ENCODE results near the gene TMEM144. TPM values are rescaled to one million over a fixed set of nuclear protein-coding genes. Genes with fewer than 3 reads are reported as not detected.

TMEM144 gene
- total RNA-seq, 1 experiment from 2014 or later: 5.4 TPM

DNA sequence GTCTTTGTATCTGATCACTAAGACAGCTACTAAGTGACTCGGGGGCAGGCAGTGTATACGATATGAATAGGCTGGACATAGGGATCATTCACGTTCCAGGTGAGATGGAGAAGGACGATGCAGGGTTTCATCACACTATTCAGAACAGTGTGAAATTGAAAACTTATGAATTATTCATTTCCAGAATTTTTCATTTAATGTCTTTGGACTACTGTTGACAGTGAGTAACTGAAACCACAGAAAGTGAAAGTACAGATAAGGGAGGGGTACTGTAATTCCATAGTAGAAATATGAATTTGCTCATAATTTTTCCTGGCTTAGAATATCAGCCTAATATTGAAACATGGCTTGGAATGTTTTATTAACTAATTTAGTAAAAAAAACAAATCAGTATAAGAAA, 24.4 kb downstream of the TMEM144 start:
- Histone ChIP-seq H3K36me3 (ENCODE audit: low read depth, low read length) (no peaks in the 10 kb centered on the region), H2AFZ (ENCODE audit: low read length) (no peak overlapping the region), H3K27me3 (ENCODE audit: low read length) (no peaks in the 10 kb centered on the region), H3K4me3 (ENCODE audit: low read length) (no peak overlapping the region), H3F3A (ENCODE audit: low read length, unreplicated experiment) (no peaks in the 10 kb centered on the region), H3K4me2 (ENCODE audit: low read length) (no peak overlapping the region), H3K79me2 (ENCODE audit: low read length) (no peaks in the 10 kb centered on the region), H3K9ac (ENCODE audit: low read length) (no peak overlapping the region), H4K20me1 (ENCODE audit: low read length) (no peaks in the 10 kb centered on the region), H3K27ac (ENCODE audit: low read length) (no peak overlapping the region), H3K9me3 (ENCODE audit: low read length) (no peaks in the 10 kb centered on the region), H3K4me1 (ENCODE audit: insufficient read depth, low read length) (no peaks in the 10 kb centered on the region), H3K9me2 (replicated peaks; ENCODE audit: low read length) (no peaks in the 10 kb centered on the region)
- ChIA-PET POLR2A (ENCODE audit: unreplicated experiment) (no interaction called here), CTCF (no interaction called here)
- TF ChIP-seq EZH2phosphoT487 (IDR thresholded peaks at IDR 0.05; ENCODE audit: borderline replicate concordance, low read length) (no peak), EZH2 (IDR thresholded peaks at IDR 0.05; ENCODE audit: low read length, unreplicated experiment) (no peak)
- TF ChIP-seq, protein P1, sequence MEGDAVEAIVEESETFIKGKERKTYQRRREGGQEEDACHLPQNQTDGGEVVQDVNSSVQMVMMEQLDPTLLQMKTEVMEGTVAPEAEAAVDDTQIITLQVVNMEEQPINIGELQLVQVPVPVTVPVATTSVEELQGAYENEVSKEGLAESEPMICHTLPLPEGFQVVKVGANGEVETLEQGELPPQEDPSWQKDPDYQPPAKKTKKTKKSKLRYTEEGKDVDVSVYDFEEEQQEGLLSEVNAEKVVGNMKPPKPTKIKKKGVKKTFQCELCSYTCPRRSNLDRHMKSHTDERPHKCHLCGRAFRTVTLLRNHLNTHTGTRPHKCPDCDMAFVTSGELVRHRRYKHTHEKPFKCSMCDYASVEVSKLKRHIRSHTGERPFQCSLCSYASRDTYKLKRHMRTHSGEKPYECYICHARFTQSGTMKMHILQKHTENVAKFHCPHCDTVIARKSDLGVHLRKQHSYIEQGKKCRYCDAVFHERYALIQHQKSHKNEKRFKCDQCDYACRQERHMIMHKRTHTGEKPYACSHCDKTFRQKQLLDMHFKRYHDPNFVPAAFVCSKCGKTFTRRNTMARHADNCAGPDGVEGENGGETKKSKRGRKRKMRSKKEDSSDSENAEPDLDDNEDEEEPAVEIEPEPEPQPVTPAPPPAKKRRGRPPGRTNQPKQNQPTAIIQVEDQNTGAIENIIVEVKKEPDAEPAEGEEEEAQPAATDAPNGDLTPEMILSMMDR (conservative IDR thresholded peaks at IDR 0.05; ENCODE audit: low read depth, low read length): no peak
- ATAC-seq (no peak), DNase-seq (no peak)
- intact Hi-C loops (cut with micrococcal nuclease): no loop called here
- BruUV-seq (replicated peaks): no TSS peak

DNA sequence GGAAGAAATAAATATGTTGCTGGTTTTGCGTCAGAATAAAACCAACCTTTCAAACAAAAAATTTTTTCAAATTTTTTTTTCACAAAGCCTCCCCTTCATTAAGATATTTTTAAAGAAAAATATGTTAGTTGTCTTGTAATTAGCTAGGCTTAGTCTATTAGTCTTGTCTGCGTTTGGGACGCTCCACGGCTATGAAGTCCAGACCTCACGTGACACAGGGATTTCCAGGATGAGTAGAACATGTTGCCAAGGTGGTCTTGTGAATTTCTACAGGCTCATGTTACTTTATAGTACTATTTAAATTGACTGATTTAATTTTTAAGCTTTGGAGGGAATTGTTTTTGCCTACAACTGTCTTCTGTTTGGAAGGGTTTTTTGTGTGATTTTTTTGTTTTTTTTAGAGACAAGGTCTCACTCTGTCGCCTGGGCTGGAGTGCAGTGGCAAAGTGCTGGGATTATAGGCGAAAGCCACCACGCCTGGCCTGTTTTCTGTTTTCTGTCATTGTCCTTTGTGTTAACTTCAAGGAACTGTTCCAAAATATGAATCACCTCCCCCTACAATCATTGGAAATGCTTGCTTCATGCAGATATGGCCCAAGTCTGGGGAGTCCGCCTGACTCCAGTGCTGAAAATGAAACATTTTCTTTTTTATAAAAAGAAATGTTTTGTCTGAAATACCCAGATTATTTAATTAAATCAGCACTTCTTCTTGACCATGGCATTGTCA, 26.2 kb downstream of the TMEM144 start:
- CTCF ChIA-PET: no interaction called here
- POLR2A ChIA-PET (ENCODE audit: unreplicated experiment): no interaction called here
- no TSS peak for BruUV-seq (replicated peaks)

DNA sequence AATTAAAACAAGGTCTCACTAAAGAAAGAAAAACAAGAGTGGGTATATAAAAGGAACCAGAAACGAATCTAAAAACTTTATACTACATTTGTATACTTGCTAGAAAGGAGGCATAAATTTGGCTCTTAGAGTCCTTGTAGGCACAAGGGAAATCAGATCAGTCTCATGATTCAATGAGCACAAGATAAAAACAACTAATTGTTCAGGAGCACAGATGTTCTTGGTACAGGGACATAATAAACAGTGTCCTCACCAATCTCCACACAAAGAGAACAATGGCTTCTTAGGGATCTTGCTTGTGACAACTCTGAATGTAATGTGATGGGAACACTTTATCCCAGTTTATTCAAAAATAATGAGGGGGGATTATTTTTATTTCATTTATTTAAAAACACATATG, 28.3 kb downstream of the TMEM144 start:
- Histone ChIP-seq H4K20me1 (ENCODE audit: low read length) (no peaks in the 10 kb centered on the region), H3K9ac (ENCODE audit: low read length) (no peak overlapping the region), H3K27ac (ENCODE audit: low read length) (no peak overlapping the region), H3F3A (ENCODE audit: low read length, unreplicated experiment) (no peaks in the 10 kb centered on the region), H3K36me3 (ENCODE audit: low read depth, low read length) (no peaks in the 10 kb centered on the region), H3K4me2 (ENCODE audit: low read length) (no peak overlapping the region), H3K79me2 (ENCODE audit: low read length) (no peaks in the 10 kb centered on the region), H2AFZ (ENCODE audit: low read length) (no peak overlapping the region), H3K9me2 (replicated peaks; ENCODE audit: low read length) (no peaks in the 10 kb centered on the region), H3K4me3 (ENCODE audit: low read length) (no peak overlapping the region), H3K27me3 (ENCODE audit: low read length) (no peaks in the 10 kb centered on the region), H3K9me3 (ENCODE audit: low read length) (no peaks in the 10 kb centered on the region), H3K4me1 (ENCODE audit: insufficient read depth, low read length) (no peaks in the 10 kb centered on the region)
- ChIA-PET CTCF (no interaction called here), POLR2A (ENCODE audit: unreplicated experiment) (no interaction called here)
- ATAC-seq: no peak
- intact Hi-C loops (cut with micrococcal nuclease): no loop called here
- no peak for DNase-seq
- TF ChIP-seq EZH2phosphoT487 (IDR thresholded peaks at IDR 0.05; ENCODE audit: borderline replicate concordance, low read length): no peak
- BruUV-seq (replicated peaks): no TSS peak

More for the DNA sequence above, 26.2 kb downstream of the TMEM144 start:
- Histone ChIP-seq H2AFZ (ENCODE audit: low read length) (no peak overlapping the region), H3K27ac (ENCODE audit: low read length) (no peak overlapping the region), H3K9me3 (ENCODE audit: low read length) (no peaks in the 10 kb centered on the region), H3K9ac (ENCODE audit: low read length) (no peak overlapping the region), H3K9me2 (replicated peaks; ENCODE audit: low read length) (no peaks in the 10 kb centered on the region), H3K27me3 (ENCODE audit: low read length) (no peaks in the 10 kb centered on the region), H3K4me2 (ENCODE audit: low read length) (no peak overlapping the region), H3K36me3 (ENCODE audit: low read depth, low read length) (no peaks in the 10 kb centered on the region), H3F3A (ENCODE audit: low read length, unreplicated experiment) (no peaks in the 10 kb centered on the region), H3K79me2 (ENCODE audit: low read length) (no peaks in the 10 kb centered on the region), H4K20me1 (ENCODE audit: low read length) (no peaks in the 10 kb centered on the region), H3K4me1 (ENCODE audit: insufficient read depth, low read length) (no peaks in the 10 kb centered on the region), H3K4me3 (ENCODE audit: low read length) (no peak overlapping the region)
- TF ChIP-seq EZH2phosphoT487 (IDR thresholded peaks at IDR 0.05; ENCODE audit: borderline replicate concordance, low read length) (no peak), EZH2 (IDR thresholded peaks at IDR 0.05; ENCODE audit: low read length, unreplicated experiment) (no peak)
- TF ChIP-seq, protein P1 (conservative IDR thresholded peaks at IDR 0.05; ENCODE audit: low read depth, low read length): no peak
- intact Hi-C loops (cut with micrococcal nuclease): no loop called here
- ATAC-seq (no peak), DNase-seq (no peak)

Data from PC-3 (cell line).